ENCODE measurements around the gene LDLRAD3. TPM values are rescaled to one million over a fixed set of nuclear protein-coding genes. Genes with fewer than 3 reads are reported as not detected.

LDLRAD3 gene
- total and polyA plus RNA-seq, 12 donors, result 5.4 to 16.7 (median 10.2) TPM

GRCh38 chr11:36271794-36272407 is 328.0 kb downstream of the LDLRAD3 start:
- Histone ChIP-seq H3K36me3 (replicated peaks in 1 of 2) (peaks cover 0 to 36% of the 10 kb centered on the region in 2 donors), H3K27ac (peak overlapping the region in 1 of 5 donors; percentile 34), H3K4me3 (no peak overlapping the region), H3K9me3 (replicated peaks in 1 of 3) (no peaks in the 10 kb centered on the region), H3K4me1 (replicated peaks in 1 of 2) (no peaks in the 10 kb centered on the region), H3K27me3 (no peaks in the 10 kb centered on the region)
- WGBS, 4 donors, result 34 to 53% (median 47%) methylated on average over 4 to 5 of the region's 5 CpGs
- intact Hi-C loops (cut with DNase I), result no loop called here
- DNase-seq, result peak in 4 of 7 donors; percentile 27 to 67 (median 46)
- TF ChIP-seq POLR2A (IDR thresholded peaks at IDR 0.05) (no peak), CTCF (IDR thresholded peaks at IDR 0.05) (no peak)

GRCh38 chr11:36273110-36273509 is 329.2 kb downstream of the LDLRAD3 start:
- no peak overlapping the region for H3K27ac ChIP-seq
- H3K36me3 ChIP-seq (replicated peaks in 1 of 2), result peaks cover 0 to 38% of the 10 kb centered on the region in 2 donors
- no peaks in the 10 kb centered on the region for H3K27me3 ChIP-seq
- no peak overlapping the region for H3K4me3 ChIP-seq
- H3K9me3 ChIP-seq (replicated peaks in 1 of 3), result no peaks in the 10 kb centered on the region
- H3K4me1 ChIP-seq (replicated peaks in 1 of 2), result no peaks in the 10 kb centered on the region
- intact Hi-C loops (cut with DNase I), result no loop called here
- DNase-seq, result peak in 2 of 7 donors; percentile 9 to 27
- 74 to 94% (median 84%) methylated on average over 3 of the region's 3 CpGs for WGBS, 4 donors
- TF ChIP-seq POLR2A (IDR thresholded peaks at IDR 0.05) (no peak), CTCF (IDR thresholded peaks at IDR 0.05) (no peak)

GRCh38 chr11:36274414-36274813 is 330.6 kb downstream of the LDLRAD3 start:
- WGBS, 4 donors, result 91 to 97% (median 94%) methylated on average over 4 to 7 of the region's 7 CpGs
- TF ChIP-seq POLR2A (IDR thresholded peaks at IDR 0.05) (no peak), CTCF (IDR thresholded peaks at IDR 0.05) (no peak)
- no peaks in the 10 kb centered on the region for H3K9me3 ChIP-seq (replicated peaks in 1 of 3)
- peaks cover 0 to 46% of the 10 kb centered on the region in 2 donors for H3K36me3 ChIP-seq (replicated peaks in 1 of 2)
- DNase-seq, result peak in 2 of 7 donors; percentile 8 to 48
- no peak overlapping the region for H3K4me3 ChIP-seq
- intact Hi-C loops (cut with DNase I), result no loop called here
- H3K27me3 ChIP-seq, result no peaks in the 10 kb centered on the region
- H3K4me1 ChIP-seq (replicated peaks in 1 of 2), result no peaks in the 10 kb centered on the region
- no peak overlapping the region for H3K27ac ChIP-seq

- no peaks in the 10 kb centered on the region for H3K9me3 ChIP-seq (replicated peaks in 1 of 3)
- no peaks in the 10 kb centered on the region for H3K4me1 ChIP-seq (replicated peaks in 1 of 2)
- TF ChIP-seq POLR2A (IDR thresholded peaks at IDR 0.05), result no peak
- no peak for TF ChIP-seq CTCF (IDR thresholded peaks at IDR 0.05)
- WGBS, 4 donors, result 83 to 88% (median 85%) methylated on average over 9 to 13 of the region's 13 CpGs
- H3K4me3 ChIP-seq, result no peak overlapping the region
- peak in 2 of 7 donors; percentile 14 to 48 for DNase-seq
- intact Hi-C loops (cut with DNase I), result no loop called here
- no peaks in the 10 kb centered on the region for H3K27me3 ChIP-seq
- H3K36me3 ChIP-seq (replicated peaks in 1 of 2), result peaks cover 0 to 46% of the 10 kb centered on the region in 2 donors
- H3K27ac ChIP-seq, result no peak overlapping the region
Observed at GRCh38 chr11:36278531-36279282, 334.8 kb downstream of the LDLRAD3 start.

Measured in adrenal gland (tissue), 12 donors.